CD4-positive, alpha-beta T cell (primary cell): ENCODE measurements around the gene RANGAP1. TPM values are rescaled to one million over a fixed set of nuclear protein-coding genes. Genes with fewer than 3 reads are reported as not detected.

ENCODE experiments used
- ATAC-seq: fragments of 200-7000 bp; cut with Tn5 transposase; one replicate; pipeline ENCODE4 v1.10.0; 2022; ENCODE audit warnings: mild to moderate bottlenecking; ENCODE audit not compliant: poor library complexity
- CTCF ChIA-PET: fragments of 350-600 bp; sonication (Branson Sonifier 250); formaldehyde crosslinking; loops from one replicate; lab custom pipeline; 2021; ENCODE audit warnings: antibody characterized with exemption, inconsistent platforms; lab: Charles Lee
- POLR2A ChIA-PET: fragments of 350-600 bp; sonication (Branson Sonifier 250); formaldehyde crosslinking; loops from one replicate; lab custom pipeline; 2021; ENCODE audit warnings: antibody characterized with exemption, inconsistent platforms; lab: Charles Lee
- DNase-seq, 14 experiments: peaks; one replicate each; pipeline ENCODE4 v3.0.0-alpha.2; 2013 to 2020; ENCODE audit warnings: mixed read lengths in 2 of 14
- H3K27ac ChIP-seq, 2 donors: one replicate each; pipeline versions ENCODE4 v1.5.1 to v1.7.0; 2013; ENCODE audit warnings: low read length in 2 of 2, low read depth in 1 of 2, mild to moderate bottlenecking in 1 of 2
- H3K27me3 ChIP-seq, 2 experiments: 1 replicate in 1 of 2; 2 replicates in 1 of 2; pipeline versions ENCODE4 v1.6.1 to v1.7.0; 2013; ENCODE audit warnings: low read length in 2 of 2, control low read depth in 1 of 2, mild to moderate bottlenecking in 1 of 2, moderate library complexity in 1 of 2; ENCODE audit not compliant: insufficient read depth in 2 of 2, control insufficient read depth in 1 of 2
- H3K36me3 ChIP-seq: one replicate; pipeline ENCODE4 v1.6.1; 2013; ENCODE audit warnings: low read length, control low read depth; ENCODE audit not compliant: insufficient read depth
- H3K4me1 ChIP-seq: one replicate; pipeline ENCODE4 v1.6.1; 2013; ENCODE audit warnings: low read length, control low read depth; ENCODE audit not compliant: insufficient read depth
- H3K4me3 ChIP-seq: one replicate; pipeline ENCODE4 v1.5.1; 2013; ENCODE audit warnings: mild to moderate bottlenecking, low read length, moderate library complexity
- H3K9me3 ChIP-seq, 2 experiments: 1 replicate in 1 of 2; 2 replicates in 1 of 2; pipeline versions ENCODE4 v1.6.1 to v1.7.0; 2013; ENCODE audit warnings: low read length in 2 of 2, mild to moderate bottlenecking in 2 of 2, control low read depth in 1 of 2, moderate library complexity in 1 of 2; ENCODE audit not compliant: control insufficient read depth in 1 of 2, insufficient read depth in 1 of 2
- H3K27ac Mint-ChIP-seq: one replicate; pipeline ENCODE4 v1.8.0; 2020; ENCODE audit warnings: mixed read lengths
- H3K27me3 Mint-ChIP-seq: one replicate; pipeline ENCODE4 v1.8.0; 2021; ENCODE audit warnings: mixed read lengths
- H3K36me3 Mint-ChIP-seq: one replicate; pipeline ENCODE4 v1.8.0; 2021; ENCODE audit warnings: low read depth, mixed read lengths
- H3K4me1 Mint-ChIP-seq: one replicate; pipeline ENCODE4 v1.8.0; 2021; ENCODE audit warnings: low read depth, mixed read lengths
- H3K4me3 Mint-ChIP-seq: one replicate; pipeline ENCODE4 v1.8.0; 2020; ENCODE audit warnings: mild to moderate bottlenecking, mixed read lengths
- H3K9me3 Mint-ChIP-seq: one replicate; pipeline ENCODE4 v1.8.0; 2020; ENCODE audit warnings: mixed read lengths
- intact Hi-C, 2 experiments: fragments of 100-400 bp; cut with DNase I in 1 of 2; cut with micrococcal nuclease in 1 of 2; formaldehyde crosslinking; loops; one replicate each; pipeline versions ENCODE4 v1.15.1 to v1.9.0; 2023 to 2025; cut with DNase I, micrococcal nuclease
- total RNA-seq, 174 experiments: library from RNA in 2 of 174; stranded (reverse) in 2 of 174; gene quantifications; one replicate each; pipeline ENCODE4 v1.2.3 and lab custom pipeline; 2021 to 2026
- TF ChIP-seq, protein P1 (sequence below): fragments of 200-600 bp; IDR thresholded peaks from one replicate; pipeline ENCODE4 v1.8.0; 2022; ENCODE audit warnings: antibody characterized with exemption, mild to moderate bottlenecking

RANGAP1 gene
- total RNA-seq, 2 experiments from 2014 or later: 163 to 172 TPM

DNA sequence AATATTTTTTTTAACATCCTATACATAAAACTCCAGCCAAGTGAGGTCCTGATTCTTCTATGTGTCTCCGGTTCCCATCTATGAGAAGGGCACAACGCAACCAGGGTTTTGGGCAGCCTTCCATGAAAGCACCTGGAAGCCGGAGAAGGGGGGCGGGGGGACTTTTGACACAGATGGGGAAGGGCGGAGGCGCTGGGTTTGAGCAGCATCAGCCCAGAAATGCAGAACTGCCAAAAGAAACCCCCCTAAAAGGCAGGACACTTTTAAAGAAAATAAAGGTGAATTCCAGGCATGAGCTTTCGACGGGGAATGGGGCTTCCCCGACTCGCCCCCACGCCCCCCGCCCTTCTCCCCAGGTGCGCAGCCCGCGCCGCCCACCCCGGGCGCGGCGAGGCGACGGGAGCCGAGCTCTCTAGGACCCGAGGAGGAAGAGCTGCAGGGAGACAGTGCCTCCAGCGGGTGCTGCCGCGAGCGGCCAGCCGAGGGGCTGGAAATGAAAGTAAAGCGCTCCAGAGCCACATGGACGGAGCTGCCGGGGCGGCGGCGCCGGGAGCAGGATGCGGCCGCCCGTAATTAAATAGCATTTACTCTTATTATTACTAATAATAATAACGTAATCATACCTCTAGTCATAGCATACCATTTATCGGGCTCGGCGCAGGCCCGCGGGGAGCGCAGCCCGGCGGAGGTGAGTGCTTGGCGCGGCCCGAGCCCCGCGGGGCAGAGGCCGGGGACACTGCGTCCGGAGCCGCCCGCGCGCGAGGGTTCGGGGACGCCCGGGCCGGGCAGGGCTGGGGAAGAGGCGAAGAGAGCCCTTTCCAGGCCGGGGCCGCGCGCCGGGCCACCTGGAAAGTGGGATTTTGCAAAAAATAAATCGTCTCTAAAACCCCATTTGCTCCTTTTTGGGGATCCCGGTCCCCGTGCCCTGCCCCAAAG is 15.4 kb upstream of the RANGAP1 start, which contains the start of gene ZC3H7B:
TSS of gene ZC3H7B (plus strand) at position 441 of the 936 bp plus-strand sequence. CDS start 19,136 bp downstream, outside the sequence.
- ATAC-seq (peak; percentile 97), DNase-seq (peak; percentile 71 to 95 (median 79))
- H3K4me1 ChIP-seq: peaks cover 30% of the 10 kb centered on the region
- intact Hi-C loops: loop anchor here (1.0 to 5.0 kb wide), 4 partner anchors 15 to 209 kb away; partner anchors contain the start of genes RANGAP1 (in 2 of the 2), EP300 (in 1 of the 2), L3MBTL2 (in 1 of the 2) and TEF (in 1 of the 2)
- TF ChIP-seq, protein P1, sequence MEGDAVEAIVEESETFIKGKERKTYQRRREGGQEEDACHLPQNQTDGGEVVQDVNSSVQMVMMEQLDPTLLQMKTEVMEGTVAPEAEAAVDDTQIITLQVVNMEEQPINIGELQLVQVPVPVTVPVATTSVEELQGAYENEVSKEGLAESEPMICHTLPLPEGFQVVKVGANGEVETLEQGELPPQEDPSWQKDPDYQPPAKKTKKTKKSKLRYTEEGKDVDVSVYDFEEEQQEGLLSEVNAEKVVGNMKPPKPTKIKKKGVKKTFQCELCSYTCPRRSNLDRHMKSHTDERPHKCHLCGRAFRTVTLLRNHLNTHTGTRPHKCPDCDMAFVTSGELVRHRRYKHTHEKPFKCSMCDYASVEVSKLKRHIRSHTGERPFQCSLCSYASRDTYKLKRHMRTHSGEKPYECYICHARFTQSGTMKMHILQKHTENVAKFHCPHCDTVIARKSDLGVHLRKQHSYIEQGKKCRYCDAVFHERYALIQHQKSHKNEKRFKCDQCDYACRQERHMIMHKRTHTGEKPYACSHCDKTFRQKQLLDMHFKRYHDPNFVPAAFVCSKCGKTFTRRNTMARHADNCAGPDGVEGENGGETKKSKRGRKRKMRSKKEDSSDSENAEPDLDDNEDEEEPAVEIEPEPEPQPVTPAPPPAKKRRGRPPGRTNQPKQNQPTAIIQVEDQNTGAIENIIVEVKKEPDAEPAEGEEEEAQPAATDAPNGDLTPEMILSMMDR: peak; percentile 63
- CTCF ChIA-PET: interaction anchor here (0.6 to 2.2 kb wide), 17 partner anchors 9 to 334 kb away, joined by 3 to 34 read pairs (median 4); partner anchors contain the start of genes RANGAP1 and TEF
- peaks cover 2% of the 10 kb centered on the region for H3K36me3 ChIP-seq
- Mint-ChIP-seq H3K36me3 (peaks cover 23% of the 10 kb centered on the region), H3K27me3 (no peaks in the 10 kb centered on the region), H3K27ac (peak within 1 kb of the TSS; percentile 92), H3K4me3 (peak within 1 kb of the TSS; percentile 84), H3K9me3 (no peaks in the 10 kb centered on the region), H3K4me1 (peaks cover 33% of the 10 kb centered on the region)
- peak within 1 kb of the TSS; percentile 97 for H3K4me3 ChIP-seq
- POLR2A ChIA-PET: interaction anchor here (0.6 to 4.3 kb wide), 16 partner anchors 10 to 778 kb away, joined by 3 to 170 read pairs (median 6); partner anchors contain the start of genes ACO2, DESI1, EP300 and PHF5A
- no peaks in the 10 kb centered on the region for H3K9me3 ChIP-seq
- H3K27ac ChIP-seq: peak within 1 kb of the TSS; percentile 82 to 83
- H3K27me3 ChIP-seq: no peaks in the 10 kb centered on the region

DNA sequence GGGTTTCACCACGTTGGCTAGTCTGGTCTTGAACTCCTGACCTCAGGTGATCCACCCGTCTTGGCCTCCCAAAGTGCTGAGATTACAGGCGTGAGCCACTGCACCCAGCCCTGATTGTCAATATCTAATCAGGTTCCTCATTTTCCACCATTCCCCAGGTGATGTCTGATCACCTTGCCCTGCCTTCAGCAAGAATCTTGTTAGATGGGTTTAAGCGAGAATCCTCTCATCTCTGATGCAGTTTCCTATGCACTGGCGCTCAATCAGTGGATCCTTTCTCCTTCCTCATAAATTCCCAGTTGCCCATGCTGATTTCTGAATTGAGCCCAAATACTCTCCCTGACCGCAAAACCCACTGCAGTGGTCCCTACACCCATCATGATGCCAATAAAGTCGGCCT is 14.7 kb upstream of the RANGAP1 start:
- H3K27ac ChIP-seq: peak overlapping the region; percentile 82 to 83
- peak overlapping the region; percentile 92 for H3K27ac Mint-ChIP-seq
- DNase-seq: peak in 1 of 14 experiments; percentile 24
- H3K27me3 ChIP-seq: no peaks in the 10 kb centered on the region
- H3K4me3 Mint-ChIP-seq: peak overlapping the region; percentile 84
- ATAC-seq: no peak
- no peaks in the 10 kb centered on the region for H3K27me3 Mint-ChIP-seq
- no peaks in the 10 kb centered on the region for H3K9me3 Mint-ChIP-seq
- H3K9me3 ChIP-seq: no peaks in the 10 kb centered on the region
- ChIA-PET CTCF (interaction anchor here (0.6 to 2.2 kb wide), 14 partner anchors 10 to 333 kb away, joined by 3 to 34 read pairs (median 6); partner anchors contain the start of genes RANGAP1 and TEF), POLR2A (interaction anchor here (1.1 to 4.3 kb wide), 12 partner anchors 10 to 779 kb away, joined by 3 to 170 read pairs (median 6); partner anchors contain the start of genes ACO2, DESI1, PHF5A and RANGAP1)
- H3K4me1 Mint-ChIP-seq: peaks cover 29% of the 10 kb centered on the region
- H3K4me1 ChIP-seq: peaks cover 30% of the 10 kb centered on the region
- TF ChIP-seq, protein P1: no peak
- intact Hi-C loops: loop anchor here (1.0 to 5.0 kb wide), 4 partner anchors 14 to 208 kb away; partner anchors contain the start of genes RANGAP1 (in 2 of the 2), EP300 (in 1 of the 2), L3MBTL2 (in 1 of the 2) and TEF (in 1 of the 2)
- H3K4me3 ChIP-seq: peak overlapping the region; percentile 97
- peaks cover 2% of the 10 kb centered on the region for H3K36me3 ChIP-seq
- peaks cover 19% of the 10 kb centered on the region for H3K36me3 Mint-ChIP-seq
